Stimulated activated naive B cell treated with anti-CD40 and anti-IgM and Interleukin-4, amounts not matched to agents 10 μg/mL and 1 μg/mL and 100 μg/mL, for 72 hours (primary cell): ENCODE results near the gene IL5.
"Not testable (repeated sequence)": the region's sequence is repeated elsewhere in the genome, so short reads cannot be mapped to it uniquely, and the experiment has no call there.

Source experiments
- ATAC-seq, 2 donors: fragments of 150-1000 bp; cut with Tn5 transposase; replicated peaks; 2 replicates each; pipeline ENCODE4 v1.10.0; 2021; ENCODE audit warnings: moderate library complexity in 1 of 2
- DNase-seq: peaks from one replicate; pipeline ENCODE4 v3.0.0; 2021
- H3K27ac Mint-ChIP-seq: one replicate; pipeline ENCODE4 v1.8.0; 2022; ENCODE audit warnings: mild to moderate bottlenecking, mixed read lengths
- H3K27me3 Mint-ChIP-seq, 2 donors: one replicate each; pipeline ENCODE4 v1.8.0; 2022; ENCODE audit warnings: mixed read lengths in 2 of 2
- H3K36me3 Mint-ChIP-seq, 2 donors: one replicate each; pipeline ENCODE4 v1.8.0; 2022; ENCODE audit warnings: mixed read lengths in 2 of 2, mild to moderate bottlenecking in 1 of 2
- H3K4me1 Mint-ChIP-seq, 2 donors: one replicate each; pipeline ENCODE4 v1.8.0; 2022; ENCODE audit warnings: mixed read lengths in 2 of 2, mild to moderate bottlenecking in 1 of 2
- H3K4me3 Mint-ChIP-seq, 2 donors: one replicate each; pipeline ENCODE4 v1.8.0; 2022; ENCODE audit warnings: mild to moderate bottlenecking in 2 of 2, mixed read lengths in 2 of 2, moderate library complexity in 1 of 2
- H3K9me3 Mint-ChIP-seq, 2 donors: one replicate each; pipeline ENCODE4 v1.8.0; 2022; ENCODE audit warnings: mixed read lengths in 2 of 2, mild to moderate bottlenecking in 1 of 2

IL5 gene

DNA sequence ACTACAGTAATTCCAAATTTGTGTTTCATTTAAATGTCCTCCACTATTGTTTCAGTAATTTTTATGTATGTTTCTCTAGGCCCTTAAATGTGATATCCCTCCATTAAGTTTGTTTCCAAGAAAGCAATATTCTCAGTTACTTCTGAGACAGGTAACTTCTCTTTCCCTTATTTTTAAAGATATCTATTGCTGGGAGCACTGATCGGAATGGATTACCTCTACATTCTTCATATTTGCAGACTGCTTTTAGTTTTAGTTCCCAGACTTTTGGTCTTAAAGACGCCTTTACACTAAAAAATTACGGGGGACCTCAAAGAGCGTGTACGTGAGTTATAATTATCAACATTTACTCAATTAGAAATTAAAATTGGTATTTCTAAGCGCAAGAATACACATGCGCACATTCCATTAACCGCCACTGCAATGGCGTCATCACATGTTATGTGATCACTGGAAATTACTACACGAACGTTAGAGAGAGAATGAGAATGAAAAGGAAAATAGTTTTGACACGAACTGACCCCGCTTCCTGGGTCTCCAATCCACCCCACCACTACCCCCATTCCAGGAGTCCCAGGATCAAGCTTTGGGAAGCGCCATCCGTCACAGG lies 12.9 kb upstream of the IL5 start:
- H3K27me3 Mint-ChIP-seq: no peaks in the 10 kb centered on the region
- H3K36me3 Mint-ChIP-seq: peaks cover 0 to 12% of the 10 kb centered on the region in 2 donors
- H3K4me1 Mint-ChIP-seq: peaks cover 9 to 24% of the 10 kb centered on the region in 2 donors
- ATAC-seq: no peak
- peaks cover 0 to 5% of the 10 kb centered on the region in 2 donors for H3K9me3 Mint-ChIP-seq
- no peak for DNase-seq
- H3K4me3 Mint-ChIP-seq: peak overlapping the region; percentile 97 to 98
- peak overlapping the region; percentile 98 for H3K27ac Mint-ChIP-seq

DNA sequence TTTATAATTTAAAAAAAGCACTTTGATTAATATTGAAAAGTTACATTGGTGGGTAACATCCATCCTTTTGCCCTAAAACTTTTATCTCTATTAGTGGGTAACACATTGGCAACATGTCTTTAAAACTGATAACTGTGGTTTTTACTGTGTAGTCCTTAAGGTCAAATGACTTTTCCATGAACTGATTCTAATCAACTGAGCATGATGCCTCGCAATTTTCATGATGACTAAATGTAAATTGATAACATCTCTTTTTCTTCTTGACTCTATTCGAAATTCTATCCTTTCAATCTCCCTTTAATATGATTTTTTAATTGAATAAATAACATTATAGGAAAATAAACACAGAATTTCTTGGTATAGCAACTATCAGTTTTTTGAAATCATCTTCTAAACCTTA lies 6.3 kb upstream of the IL5 start:
- DNase-seq: no peak
- no peak overlapping the region for H3K4me3 Mint-ChIP-seq
- no peaks in the 10 kb centered on the region for H3K27me3 Mint-ChIP-seq
- ATAC-seq: no peak
- peaks cover 0 to 2% of the 10 kb centered on the region in 2 donors for H3K4me1 Mint-ChIP-seq
- no peak overlapping the region for H3K27ac Mint-ChIP-seq
- no peaks in the 10 kb centered on the region for H3K9me3 Mint-ChIP-seq
- no peaks in the 10 kb centered on the region for H3K36me3 Mint-ChIP-seq

DNA sequence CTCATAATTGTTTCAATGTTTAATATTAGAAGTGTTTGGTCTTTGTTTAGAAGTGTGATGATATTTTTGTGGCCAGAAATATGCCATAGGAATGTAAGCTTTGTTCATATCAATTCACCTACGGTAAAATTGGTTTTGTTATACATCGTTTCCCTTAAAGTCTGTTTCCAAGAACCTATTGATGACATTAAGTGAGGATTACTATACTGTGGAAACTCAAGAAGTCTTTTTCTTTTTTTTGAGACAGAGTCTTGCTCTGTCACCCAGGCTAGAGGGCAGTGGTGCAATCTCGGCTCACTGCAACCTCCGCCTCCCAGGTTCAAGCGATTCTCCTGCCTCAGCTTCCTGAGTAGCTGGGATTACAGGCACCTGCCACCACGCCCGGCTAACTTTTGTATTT lies 5.5 kb upstream of the IL5 start:
- not testable (repeated sequence) for H3K4me1 Mint-ChIP-seq, ATAC-seq, H3K9me3 Mint-ChIP-seq

GRCh38 chr5:132547269-132547668 lies 3.9 kb upstream of the IL5 start:
- ATAC-seq: no peak
- Mint-ChIP-seq H3K36me3 (no peaks in the 10 kb centered on the region), H3K9me3 (no peaks in the 10 kb centered on the region), H3K27me3 (no peaks in the 10 kb centered on the region), H3K4me1 (peaks cover 2 to 6% of the 10 kb centered on the region in 2 donors), H3K4me3 (no peak overlapping the region), H3K27ac (no peak overlapping the region)
- no peak for DNase-seq

More for the DNA sequence above, 5.5 kb upstream of the IL5 start:
- not testable (repeated sequence) for H3K27me3 Mint-ChIP-seq, H3K36me3 Mint-ChIP-seq, DNase-seq, H3K27ac Mint-ChIP-seq, H3K4me3 Mint-ChIP-seq

DNA sequence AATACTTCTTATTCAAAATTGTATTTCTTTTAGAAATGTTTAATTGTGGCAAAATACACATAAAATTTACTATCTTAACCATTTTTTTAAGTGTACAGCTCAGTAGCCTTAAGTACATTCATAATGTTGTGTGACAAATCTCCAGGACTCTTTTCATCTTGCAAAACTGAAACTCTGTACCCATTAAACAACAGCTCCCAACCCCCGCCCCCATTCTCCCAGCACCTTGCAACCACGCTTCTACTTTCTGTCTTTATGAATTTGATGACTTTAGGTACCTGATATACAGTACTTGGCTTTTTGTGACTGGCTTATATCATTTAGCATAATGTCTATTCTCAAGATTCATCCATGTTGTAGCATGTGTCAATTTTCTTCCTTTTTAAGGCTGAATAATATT lies 2.8 kb upstream of the IL5 start:
- Mint-ChIP-seq H3K36me3 (no peaks in the 10 kb centered on the region), H3K4me1 (peaks cover 2 to 6% of the 10 kb centered on the region in 2 donors)

GRCh38 chr5:132540764-132541163 lies 2.6 kb downstream of the IL5 start:
- H3K4me3 Mint-ChIP-seq: no peak overlapping the region
- no peaks in the 10 kb centered on the region for H3K36me3 Mint-ChIP-seq
- DNase-seq (no peak), ATAC-seq (no peak)
- H3K27me3 Mint-ChIP-seq: peaks cover 0 to 10% of the 10 kb centered on the region in 2 donors
- no peaks in the 10 kb centered on the region for H3K9me3 Mint-ChIP-seq
- peaks cover 2 to 6% of the 10 kb centered on the region in 2 donors for H3K4me1 Mint-ChIP-seq
- no peak overlapping the region for H3K27ac Mint-ChIP-seq

More for the DNA sequence above, 2.8 kb upstream of the IL5 start:
- Mint-ChIP-seq H3K9me3 (no peaks in the 10 kb centered on the region), H3K27ac (no peak overlapping the region), H3K4me3 (no peak overlapping the region), H3K27me3 (no peaks in the 10 kb centered on the region)
- no peak for ATAC-seq
- DNase-seq: no peak

- Mint-ChIP-seq H3K4me1 (peaks cover 2 to 6% of the 10 kb centered on the region in 2 donors), H3K36me3 (no peaks in the 10 kb centered on the region), H3K4me3 (no peak overlapping the region), H3K27ac (no peak overlapping the region), H3K27me3 (peaks cover 0 to 10% of the 10 kb centered on the region in 2 donors), H3K9me3 (no peaks in the 10 kb centered on the region)
- ATAC-seq: no peak
- no peak for DNase-seq
These were observed 3.2 kb downstream of the IL5 start for GRCh38 chr5:132540149-132540548.

DNA sequence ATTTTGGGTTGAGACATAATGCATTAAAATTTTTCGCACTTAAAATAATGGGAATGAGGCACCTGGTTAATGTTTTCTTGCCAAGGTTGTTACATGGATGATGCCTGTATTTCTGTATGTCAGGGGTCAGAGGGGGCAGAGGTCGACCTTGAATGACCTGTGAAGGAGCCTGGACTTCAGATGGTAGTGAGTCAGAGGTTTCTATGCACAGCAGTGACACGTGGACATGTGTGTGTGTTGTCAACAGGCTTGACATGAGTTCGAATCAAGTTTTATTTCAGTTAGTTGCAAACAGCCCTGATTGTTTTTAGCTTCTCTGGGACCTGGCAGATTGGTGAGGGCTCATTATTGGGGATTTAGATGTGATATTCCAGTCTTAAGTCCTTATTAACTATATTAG lies 3.6 kb downstream of the IL5 start:
- no peaks in the 10 kb centered on the region for H3K9me3 Mint-ChIP-seq
- H3K27ac Mint-ChIP-seq: no peak overlapping the region
- no peak overlapping the region for H3K4me3 Mint-ChIP-seq
- H3K4me1 Mint-ChIP-seq: peaks cover 2 to 6% of the 10 kb centered on the region in 2 donors
- DNase-seq (no peak), ATAC-seq (no peak)
- no peaks in the 10 kb centered on the region for H3K36me3 Mint-ChIP-seq
- peaks cover under 1 to 10% of the 10 kb centered on the region in 2 donors for H3K27me3 Mint-ChIP-seq

- Mint-ChIP-seq H3K36me3 (no peaks in the 10 kb centered on the region), H3K27ac (no peak overlapping the region), H3K9me3 (no peaks in the 10 kb centered on the region), H3K27me3 (peaks cover 1 to 4% of the 10 kb centered on the region in 2 donors), H3K4me3 (no peak overlapping the region), H3K4me1 (peaks cover 29 to 42% of the 10 kb centered on the region in 2 donors)
- ATAC-seq: no peak
- DNase-seq: no peak
These were observed 12.4 kb downstream of the IL5 start for GRCh38 chr5:132530946-132531345.

GRCh38 chr5:132528866-132529634 lies 14.3 kb downstream of the IL5 start:
- peaks cover 0 to 3% of the 10 kb centered on the region in 2 donors for H3K9me3 Mint-ChIP-seq
- no peaks in the 10 kb centered on the region for H3K27me3 Mint-ChIP-seq
- no peak overlapping the region for H3K4me3 Mint-ChIP-seq
- H3K27ac Mint-ChIP-seq: peak overlapping the region; percentile 31
- peak; percentile 39 to 49 for ATAC-seq
- peaks cover 2 to 4% of the 10 kb centered on the region in 2 donors for H3K36me3 Mint-ChIP-seq
- H3K4me1 Mint-ChIP-seq: peaks cover 44 to 61% of the 10 kb centered on the region in 2 donors
- DNase-seq: no peak

- Mint-ChIP-seq H3K4me3 (no peak overlapping the region), H3K27ac (no peak overlapping the region), H3K36me3 (peaks cover 2 to 4% of the 10 kb centered on the region in 2 donors), H3K4me1 (peaks cover 45 to 64% of the 10 kb centered on the region in 2 donors), H3K9me3 (peaks cover 0 to 3% of the 10 kb centered on the region in 2 donors), H3K27me3 (no peaks in the 10 kb centered on the region)
- ATAC-seq: no peak
- no peak for DNase-seq
These were observed 15.3 kb downstream of the IL5 start for GRCh38 chr5:132528021-132528420.

GRCh38 chr5:132526974-132527564 lies 16.3 kb downstream of the IL5 start:
- Mint-ChIP-seq H3K4me1 (peaks cover 47 to 62% of the 10 kb centered on the region in 2 donors), H3K27me3 (no peaks in the 10 kb centered on the region), H3K9me3 (peaks cover 0 to 3% of the 10 kb centered on the region in 2 donors), H3K4me3 (peak overlapping the region; percentile 15 to 18), H3K36me3 (peaks cover 2 to 4% of the 10 kb centered on the region in 2 donors), H3K27ac (no peak overlapping the region)
- ATAC-seq: peak in 1 of 2 donors; percentile 8
- DNase-seq: no peak

DNA sequence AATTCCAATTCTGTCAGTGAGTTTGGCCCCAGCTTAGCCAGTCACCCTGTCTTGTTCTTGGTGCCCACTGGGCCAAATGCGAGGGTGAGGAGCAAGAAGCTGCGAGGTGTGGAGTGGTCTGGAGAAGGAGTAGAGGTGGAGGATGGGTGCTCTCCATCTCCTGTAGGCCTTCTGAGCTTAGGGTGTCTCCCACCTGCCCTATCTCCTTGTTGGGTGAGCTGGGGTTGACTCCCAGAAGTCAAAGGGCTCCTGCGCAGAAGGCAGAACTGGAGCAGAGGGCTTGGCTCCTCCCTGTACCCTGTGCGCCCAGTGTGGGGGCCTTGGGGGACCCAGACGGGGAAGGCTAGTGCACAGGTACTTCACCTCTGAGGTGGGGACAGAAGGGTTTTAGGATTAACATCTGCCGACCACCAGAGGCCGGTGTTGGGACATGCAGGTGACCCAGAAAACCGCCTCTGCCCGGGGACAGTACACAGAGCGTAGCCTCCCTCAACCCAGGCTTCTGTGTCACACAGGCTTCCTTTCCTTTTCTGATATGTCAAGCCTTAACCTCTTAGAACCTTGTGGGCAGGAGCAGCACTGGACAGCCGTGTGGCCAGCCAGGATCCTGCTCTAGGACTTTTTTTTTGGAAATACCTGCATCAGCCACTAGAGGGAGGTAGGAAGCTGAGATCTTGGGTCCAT lies 16.9 kb downstream of the IL5 start:
- Mint-ChIP-seq H3K9me3 (peaks cover 0 to 3% of the 10 kb centered on the region in 2 donors), H3K36me3 (peaks cover 2 to 4% of the 10 kb centered on the region in 2 donors), H3K27ac (no peak overlapping the region), H3K27me3 (no peaks in the 10 kb centered on the region), H3K4me1 (peaks cover 45 to 56% of the 10 kb centered on the region in 2 donors), H3K4me3 (peak overlapping the region; percentile 15 to 18)
- ATAC-seq (peak; percentile 44 to 53), DNase-seq (peak; percentile 27)

DNA sequence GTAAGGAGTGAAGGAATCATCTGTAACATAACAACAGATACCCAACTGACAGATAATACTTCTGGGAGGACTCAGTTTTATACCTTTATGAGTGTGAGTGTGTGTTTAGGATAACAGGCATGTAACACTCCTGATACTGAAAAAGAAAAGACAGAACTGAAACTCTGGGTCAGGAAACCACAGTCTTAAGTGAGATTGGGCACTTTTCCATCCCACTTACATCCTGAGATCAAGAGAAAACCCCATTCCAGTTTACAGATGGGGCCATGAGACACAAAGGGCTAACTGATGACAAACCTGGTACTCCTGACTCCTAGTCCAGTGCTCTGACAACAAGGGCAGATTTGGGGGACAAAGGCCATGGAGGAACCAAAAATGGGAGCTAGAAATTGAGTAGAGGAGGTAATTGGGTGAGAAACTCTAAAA lies 18.0 kb downstream of the IL5 start:
- DNase-seq (peak; percentile 35), ATAC-seq (peak; percentile 86 to 88)
- Mint-ChIP-seq H3K4me3 (peak overlapping the region; percentile 44 to 55), H3K4me1 (peaks cover 48 to 65% of the 10 kb centered on the region in 2 donors), H3K36me3 (peaks cover 2 to 4% of the 10 kb centered on the region in 2 donors), H3K27ac (peak overlapping the region; percentile 72), H3K27me3 (no peaks in the 10 kb centered on the region), H3K9me3 (peaks cover 0 to 3% of the 10 kb centered on the region in 2 donors)
